Stimulated activated CD4-positive, alpha-beta T cell treated with anti-CD3 and anti-CD28 coated beads, Interleukin-12 subunit alpha, Interleukin-12 subunit beta, amount 100 ng/mL, for 4 hours (primary cell): ENCODE results near the gene RAD17.
A peak's percentile ranks its signal among the peaks of the same experiment; 100 is the strongest.
"Not testable (repeated sequence)": the region's sequence is repeated elsewhere in the genome, so short reads cannot be mapped to it uniquely, and the experiment has no call there.

Experiments used
- DNase-seq: peaks from one replicate; pipeline ENCODE4 v3.0.0-alpha.2; 2020

Gene RAD17

GRCh38 chr5:69404659-69405330 lies 35.2 kb downstream of the RAD17 start:
- DNase-seq = no peak

GRCh38 chr5:69414885-69415583 lies 45.4 kb downstream of the RAD17 start, which contains the start of gene MARVELD2:
MARVELD2 (plus strand) TSS chr5:69415116; CDS start chr5:69419386, 4,270 bp downstream.
- peak; percentile 48 for DNase-seq

- no peak for DNase-seq
Observed at GRCh38 chr5:69415584-69415958, 46.0 kb downstream of the RAD17 start.

GRCh38 chr5:69416180-69416579 lies 46.6 kb downstream of the RAD17 start:
- no peak for DNase-seq

DNA sequence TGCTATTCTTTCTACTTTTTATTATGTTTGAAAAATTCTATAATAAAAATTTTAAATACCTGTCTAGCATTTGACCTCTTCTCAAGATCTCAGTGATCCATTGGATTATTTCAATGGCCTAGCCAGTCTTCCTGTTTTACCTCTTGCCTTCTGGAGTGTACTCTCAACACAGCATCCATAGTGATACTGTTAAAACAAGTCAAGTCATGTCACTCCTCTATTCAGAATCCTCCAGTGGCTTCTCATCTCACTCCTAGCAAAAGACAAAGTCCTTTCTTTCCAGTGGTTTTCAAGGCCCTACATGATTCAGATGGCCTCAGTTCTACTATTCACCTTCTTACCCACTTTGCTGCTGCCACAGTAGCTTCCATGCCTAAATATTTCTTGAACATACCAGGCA lies 47.1 kb downstream of the RAD17 start:
- DNase-seq = no peak

DNA sequence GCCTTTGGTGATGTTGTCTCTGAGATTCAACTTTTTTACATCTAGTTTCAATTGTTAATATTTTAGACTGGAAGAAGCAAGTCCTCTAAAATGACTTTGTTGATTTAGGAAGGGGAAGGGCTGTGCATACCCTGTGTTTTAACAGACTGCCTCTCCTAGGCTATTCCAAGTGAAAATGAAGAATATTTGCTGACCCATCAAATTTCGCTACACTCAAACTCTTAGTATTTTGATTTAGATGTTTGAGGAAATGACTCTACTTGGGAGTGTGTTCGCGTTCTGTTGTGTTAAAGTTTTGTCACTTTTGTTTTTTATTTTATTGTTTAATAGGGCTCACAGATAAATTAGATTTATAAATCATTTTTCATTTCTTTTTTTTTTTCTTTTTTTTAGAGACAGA lies 48.9 kb downstream of the RAD17 start:
- no peak for DNase-seq

- DNase-seq = no peak
Observed at GRCh38 chr5:69431424-69432303, 62.0 kb downstream of the RAD17 start.

DNA sequence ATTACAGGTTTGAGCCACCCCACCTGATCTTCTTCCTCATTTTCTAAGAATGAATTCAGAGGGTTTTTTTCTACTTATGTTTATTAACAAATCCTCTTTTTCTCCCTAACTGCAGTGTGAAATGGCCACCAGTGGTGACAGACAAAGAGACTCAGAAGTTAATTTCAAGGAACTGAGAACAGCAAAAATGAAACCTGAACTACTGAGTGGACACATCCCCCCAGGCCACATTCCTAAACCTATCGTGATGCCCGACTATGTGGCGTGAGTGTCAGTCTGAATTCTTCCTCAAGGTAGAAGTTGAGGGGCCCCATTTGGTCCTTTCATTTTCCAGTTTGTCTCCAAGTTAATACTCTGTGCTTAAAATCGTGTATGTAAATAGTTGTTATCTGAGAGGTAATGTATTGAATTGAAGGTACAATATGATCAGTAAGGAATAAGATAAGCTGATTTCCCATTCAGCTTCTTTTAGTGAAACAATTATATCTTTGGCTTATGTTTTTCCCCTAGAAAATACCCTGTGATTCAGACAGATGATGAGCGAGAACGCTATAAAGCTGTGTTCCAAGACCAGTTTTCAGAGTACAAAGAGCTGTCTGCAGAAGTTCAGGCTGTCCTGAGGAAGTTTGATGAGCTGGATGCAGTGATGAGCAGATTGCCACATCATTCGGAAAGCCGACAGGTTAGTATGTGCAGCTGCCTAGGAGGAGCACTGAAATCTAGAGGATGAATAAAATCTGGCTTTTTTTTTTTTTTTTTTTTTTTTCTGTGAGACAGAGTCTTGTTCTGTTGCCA lies 63.0 kb downstream of the RAD17 start:
- DNase-seq = no peak

GRCh38 chr5:69435276-69435884 lies 65.8 kb downstream of the RAD17 start:
- DNase-seq = not testable (repeated sequence)

DNA sequence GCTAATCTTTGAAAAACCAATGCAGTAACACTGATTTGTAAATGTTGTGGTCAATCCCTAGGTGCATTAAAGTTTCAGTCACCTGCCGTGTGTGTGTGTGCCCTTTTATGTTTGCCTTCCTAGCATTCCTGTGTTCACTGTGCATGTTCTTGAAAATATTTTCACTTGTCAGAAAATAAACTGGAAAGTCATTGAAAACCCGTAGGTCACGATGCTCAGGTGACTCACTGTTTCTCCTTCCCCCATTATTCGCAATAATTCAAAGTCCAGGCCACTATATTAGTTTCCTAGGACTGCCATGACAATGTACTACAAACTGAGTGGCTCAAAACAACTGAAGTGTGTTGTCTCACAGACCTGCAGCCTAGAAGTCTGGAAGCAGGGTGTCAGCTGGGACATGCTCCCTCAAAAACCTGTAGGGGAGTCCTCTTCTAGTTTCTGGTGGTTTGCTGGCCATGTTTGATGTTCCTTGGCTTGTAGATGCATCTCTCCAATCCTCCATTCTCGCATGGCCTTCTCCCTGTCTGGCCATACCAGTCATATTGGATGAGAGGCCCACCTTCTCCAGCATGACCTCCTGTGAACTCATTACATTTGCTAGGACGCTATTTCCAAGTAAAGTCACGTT lies 74.6 kb downstream of the RAD17 start:
- DNase-seq = no peak

- DNase-seq = no peak
Observed at GRCh38 chr5:69449511-69449910, 79.9 kb downstream of the RAD17 start.

- no peak for DNase-seq
Observed at GRCh38 chr5:69450116-69450515, 80.5 kb downstream of the RAD17 start.

DNA sequence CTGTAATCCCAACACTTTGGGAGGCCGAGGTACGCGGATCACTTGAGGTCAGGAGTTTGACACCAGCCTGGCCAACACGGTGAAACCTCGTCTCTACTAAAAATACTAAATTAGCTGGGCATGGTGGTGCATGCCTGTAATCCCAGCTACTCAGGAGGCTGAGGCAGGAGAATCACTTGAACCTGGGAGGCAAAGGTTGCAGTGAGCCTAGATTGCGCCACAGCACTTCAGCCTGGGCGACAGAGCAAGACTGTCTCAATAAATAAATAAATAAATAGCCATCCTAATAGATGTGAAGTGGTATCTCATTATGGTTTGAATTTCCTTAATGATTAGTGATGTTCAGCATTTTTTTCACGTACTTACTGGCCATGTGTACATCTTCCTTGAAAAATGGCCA lies 80.9 kb downstream of the RAD17 start:
- not testable (repeated sequence) for DNase-seq

- no peak for DNase-seq
Observed at GRCh38 chr5:69451941-69452647, 82.5 kb downstream of the RAD17 start.

GRCh38 chr5:69453487-69453886 lies 83.9 kb downstream of the RAD17 start:
- not testable (repeated sequence) for DNase-seq

DNA sequence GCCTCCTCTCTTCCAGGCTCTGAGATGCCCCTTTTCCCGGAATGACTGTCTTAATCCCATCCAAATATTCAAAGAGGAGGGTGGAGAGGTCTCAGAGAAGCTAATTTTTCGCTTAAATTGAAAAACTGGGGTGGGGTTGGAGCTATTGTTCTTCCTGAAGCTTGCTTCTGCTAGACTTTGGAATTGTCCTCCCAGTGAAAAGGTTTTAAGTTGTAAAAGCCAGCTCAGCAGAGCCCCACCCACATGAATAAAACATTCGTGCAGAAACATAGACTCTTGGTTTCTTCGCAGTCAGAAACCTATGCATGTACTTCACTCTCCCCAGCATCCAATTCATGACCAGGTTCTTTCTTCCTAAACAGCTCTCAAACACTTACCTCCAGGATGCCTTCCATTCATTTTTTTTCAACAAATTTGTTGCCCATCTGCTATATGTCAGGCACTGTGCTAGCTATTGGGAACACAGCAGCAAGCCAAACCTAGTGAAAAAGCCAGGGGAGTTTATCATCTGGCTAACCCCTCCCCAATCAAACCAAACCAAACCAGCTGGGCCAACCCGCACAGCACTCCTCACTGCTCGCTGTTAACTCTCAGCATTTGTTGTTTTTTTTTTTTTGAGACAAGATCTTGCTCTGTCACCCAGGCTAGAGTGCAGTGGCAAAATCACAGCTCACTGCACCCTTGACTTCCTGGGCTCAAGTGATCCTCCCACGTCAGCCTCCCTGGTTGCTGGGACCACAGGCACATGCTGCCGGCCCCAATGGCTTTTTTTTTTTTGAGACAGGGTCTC lies 85.0 kb downstream of the RAD17 start:
- DNase-seq = no peak

DNA sequence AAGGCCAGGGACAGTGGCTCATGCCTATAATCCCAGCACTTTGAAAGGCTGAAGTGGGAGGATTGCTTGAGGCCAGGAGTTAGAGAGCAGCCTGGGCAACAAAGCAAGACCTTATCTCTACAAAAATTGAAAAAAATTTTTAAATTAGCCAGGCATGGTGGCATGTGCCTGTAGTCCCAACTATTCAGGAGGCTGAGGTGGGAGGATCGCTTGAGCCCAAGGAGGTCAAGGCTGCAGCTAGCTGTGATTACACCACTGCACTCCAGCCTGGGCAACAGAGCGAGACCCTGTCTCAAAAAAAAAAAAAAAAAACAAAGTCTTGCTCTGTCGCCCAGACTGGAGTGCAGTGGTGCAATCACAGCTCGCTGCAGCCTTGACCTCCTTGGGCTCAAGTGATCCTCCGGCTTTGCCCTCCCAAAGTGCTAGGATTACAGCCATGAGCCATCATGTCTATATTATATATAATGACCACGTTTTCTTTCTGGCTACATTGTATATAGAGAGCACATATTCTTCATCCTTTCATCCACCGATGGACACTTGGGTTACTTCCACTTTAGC lies 85.9 kb downstream of the RAD17 start:
- not testable (repeated sequence) for DNase-seq

- no peak for DNase-seq
Observed at GRCh38 chr5:69462170-69462569, 92.6 kb downstream of the RAD17 start.
